Ishikawa (cell line): ENCODE results near the gene GIMAP4.

Experiments
- CEBPB ChIP-seq: IDR thresholded peaks from 2 replicates; pipeline ENCODE4 v1.6.1; 2012
- CREB1 ChIP-seq: IDR thresholded peaks from 2 replicates; pipeline ENCODE4 v1.6.1; 2012; ENCODE audit warnings: low read depth
- EGR1 ChIP-seq: IDR thresholded peaks from 2 replicates; pipeline ENCODE4 v1.6.1; 2012
- EP300 ChIP-seq: IDR thresholded peaks from 2 replicates; pipeline ENCODE4 v1.6.1; 2012; ENCODE audit warnings: borderline replicate concordance
- FOXM1 ChIP-seq: IDR thresholded peaks from 2 replicates; pipeline ENCODE4 v1.6.1; 2012; ENCODE audit warnings: low read depth, borderline replicate concordance
- NFIC ChIP-seq: IDR thresholded peaks from 2 replicates; pipeline ENCODE4 v1.6.1; 2012
- RAD21 ChIP-seq: IDR thresholded peaks from 2 replicates; pipeline ENCODE4 v1.6.1; 2012; ENCODE audit warnings: low read depth
- REST ChIP-seq: IDR thresholded peaks from 2 replicates; pipeline ENCODE4 v1.6.1; 2012; ENCODE audit warnings: low read depth, mild to moderate bottlenecking
- TAF1 ChIP-seq: IDR thresholded peaks from 2 replicates; pipeline ENCODE4 v1.6.1; 2012; ENCODE audit warnings: low read depth, mild to moderate bottlenecking
- TCF12 ChIP-seq: IDR thresholded peaks from 2 replicates; pipeline ENCODE4 v1.6.1; 2012; ENCODE audit warnings: low read depth
- TEAD4 ChIP-seq: IDR thresholded peaks from 2 replicates; pipeline ENCODE4 v1.6.1; 2012
- YY1 ChIP-seq: IDR thresholded peaks from 2 replicates; pipeline ENCODE4 v1.6.1; 2012; ENCODE audit warnings: low read depth
- ZBTB7A ChIP-seq: IDR thresholded peaks from 2 replicates; pipeline ENCODE4 v1.6.1; 2012; ENCODE audit warnings: low read depth
- TF ChIP-seq, protein P1 (sequence below): IDR thresholded peaks from 2 replicates; pipeline ENCODE4 v1.6.1; 2012
- TF ChIP-seq, protein P2 (sequence below): IDR thresholded peaks from 2 replicates; pipeline ENCODE4 v1.6.1; 2012

The GIMAP4 gene

GRCh38 chr7:150567169-150567568 lies at the start of gene GIMAP4:
GIMAP4 (plus strand) TSS chr7:150567390; CDS start chr7:150569902, 2,512 bp downstream.
- no peak for TF ChIP-seq EGR1
- no peak for TF ChIP-seq REST
- TF ChIP-seq ZBTB7A, result no peak
- no peak for TF ChIP-seq TCF12
- TF ChIP-seq RAD21, result no peak
- no peak for TF ChIP-seq CEBPB
- TF ChIP-seq, protein P1, sequence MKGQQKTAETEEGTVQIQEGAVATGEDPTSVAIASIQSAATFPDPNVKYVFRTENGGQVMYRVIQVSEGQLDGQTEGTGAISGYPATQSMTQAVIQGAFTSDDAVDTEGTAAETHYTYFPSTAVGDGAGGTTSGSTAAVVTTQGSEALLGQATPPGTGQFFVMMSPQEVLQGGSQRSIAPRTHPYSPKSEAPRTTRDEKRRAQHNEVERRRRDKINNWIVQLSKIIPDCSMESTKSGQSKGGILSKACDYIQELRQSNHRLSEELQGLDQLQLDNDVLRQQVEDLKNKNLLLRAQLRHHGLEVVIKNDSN, result no peak
- TF ChIP-seq, protein P2, sequence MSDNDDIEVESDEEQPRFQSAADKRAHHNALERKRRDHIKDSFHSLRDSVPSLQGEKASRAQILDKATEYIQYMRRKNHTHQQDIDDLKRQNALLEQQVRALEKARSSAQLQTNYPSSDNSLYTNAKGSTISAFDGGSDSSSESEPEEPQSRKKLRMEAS, result no peak
- TF ChIP-seq TEAD4, result no peak
- no peak for TF ChIP-seq CREB1

DNA sequence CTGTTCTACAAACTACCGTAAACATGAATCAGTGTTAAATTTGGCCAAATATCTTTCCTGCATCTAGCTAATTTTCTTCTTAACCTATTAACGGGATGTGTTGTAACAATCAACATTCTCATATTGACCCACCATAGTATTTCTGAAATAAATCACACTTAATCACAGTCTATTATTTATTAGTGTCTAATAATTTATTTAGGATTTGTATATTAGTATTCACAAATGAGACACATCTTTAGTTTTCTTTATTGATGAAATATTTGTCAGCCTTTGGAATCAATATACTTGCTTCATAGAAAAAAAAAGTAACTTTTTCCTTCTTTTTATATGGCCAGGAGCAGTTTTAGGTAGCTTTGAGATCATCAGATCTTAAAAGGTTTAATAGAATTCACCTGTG lies 47.9 kb upstream of the GIMAP4 start:
- TF ChIP-seq REST (no peak), FOXM1 (no peak), RAD21 (no peak), CREB1 (no peak), NFIC (no peak), CEBPB (no peak), TCF12 (no peak), YY1 (no peak), ZBTB7A (no peak), TAF1 (no peak), EGR1 (no peak), EP300 (no peak), TEAD4 (no peak)
- TF ChIP-seq, protein P1, result no peak
- TF ChIP-seq, protein P2, result no peak

DNA sequence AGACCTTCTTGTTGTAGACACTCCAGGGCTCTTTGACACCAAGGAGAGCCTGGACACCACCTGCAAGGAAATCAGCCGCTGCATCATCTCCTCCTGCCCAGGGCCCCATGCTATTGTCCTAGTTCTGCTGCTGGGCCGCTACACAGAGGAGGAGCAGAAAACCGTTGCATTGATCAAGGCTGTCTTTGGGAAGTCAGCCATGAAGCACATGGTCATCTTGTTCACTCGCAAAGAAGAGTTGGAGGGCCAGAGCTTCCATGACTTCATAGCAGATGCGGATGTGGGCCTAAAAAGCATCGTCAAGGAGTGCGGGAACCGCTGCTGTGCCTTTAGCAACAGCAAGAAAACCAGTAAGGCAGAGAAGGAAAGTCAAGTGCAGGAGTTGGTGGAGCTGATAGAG lies 47.0 kb upstream of the GIMAP4 start:
- no peak for TF ChIP-seq CEBPB
- TF ChIP-seq CREB1, result no peak
- TF ChIP-seq TAF1, result no peak
- TF ChIP-seq, protein P2, result no peak
- no peak for TF ChIP-seq EP300
- TF ChIP-seq RAD21, result no peak
- no peak for TF ChIP-seq ZBTB7A
- no peak for TF ChIP-seq TCF12
- TF ChIP-seq, protein P1, result no peak
- no peak for TF ChIP-seq REST
- TF ChIP-seq YY1, result no peak
- TF ChIP-seq TEAD4, result no peak
- TF ChIP-seq EGR1, result no peak
- no peak for TF ChIP-seq FOXM1
- TF ChIP-seq NFIC, result no peak

GRCh38 chr7:150524018-150524417 lies 43.2 kb upstream of the GIMAP4 start:
- TF ChIP-seq TCF12, result no peak
- TF ChIP-seq, protein P1, result no peak
- no peak for TF ChIP-seq FOXM1
- TF ChIP-seq ZBTB7A, result no peak
- TF ChIP-seq, protein P2, result no peak
- TF ChIP-seq TAF1, result no peak
- no peak for TF ChIP-seq CREB1
- no peak for TF ChIP-seq YY1
